ENCODE measurements around the gene FGF11.

The FGF11 gene

DNA sequence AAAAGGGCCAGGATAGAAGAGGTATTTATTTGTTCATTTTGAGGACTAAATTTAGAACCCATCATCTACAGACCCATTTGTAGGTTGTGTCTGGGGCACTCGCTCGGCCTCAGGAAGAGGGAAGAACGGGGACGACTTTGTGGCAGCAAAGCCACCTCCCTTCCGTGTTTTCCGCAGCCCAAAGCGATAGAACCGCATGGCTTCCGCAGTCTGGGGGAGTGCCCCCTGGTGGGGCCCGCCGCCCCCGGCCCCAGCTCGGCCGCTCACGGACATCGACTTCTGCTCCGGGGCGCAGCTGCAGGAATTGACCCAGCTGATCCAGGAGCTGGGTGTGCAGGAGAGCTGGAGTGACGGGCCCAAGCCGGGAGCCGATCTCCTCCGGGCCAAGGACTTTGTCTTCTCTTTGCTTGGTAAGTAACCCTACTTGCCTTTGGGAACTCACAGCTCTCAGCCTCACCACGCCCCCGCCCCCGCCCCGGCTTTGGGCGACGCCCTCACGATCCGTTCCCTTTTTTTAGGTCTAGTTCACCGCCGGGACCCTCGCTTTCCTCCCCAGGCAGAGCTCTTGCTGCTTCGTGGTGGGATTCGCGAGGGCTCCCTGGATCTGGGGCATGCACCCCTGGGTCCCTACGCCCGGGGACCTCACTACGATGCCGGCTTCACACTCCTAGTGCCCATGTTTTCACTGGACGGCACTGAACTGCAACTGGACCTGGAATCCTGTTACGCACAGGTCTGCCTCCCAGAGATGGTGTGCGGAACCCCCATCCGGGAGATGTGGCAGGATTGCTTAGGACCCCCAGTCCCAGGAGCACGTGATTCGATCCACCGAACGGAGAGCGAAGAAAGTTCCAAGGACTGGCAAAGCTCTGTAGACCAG lies 3.4 kb upstream of the FGF11 start:
- DNase-seq: peak; percentile 50

DNA sequence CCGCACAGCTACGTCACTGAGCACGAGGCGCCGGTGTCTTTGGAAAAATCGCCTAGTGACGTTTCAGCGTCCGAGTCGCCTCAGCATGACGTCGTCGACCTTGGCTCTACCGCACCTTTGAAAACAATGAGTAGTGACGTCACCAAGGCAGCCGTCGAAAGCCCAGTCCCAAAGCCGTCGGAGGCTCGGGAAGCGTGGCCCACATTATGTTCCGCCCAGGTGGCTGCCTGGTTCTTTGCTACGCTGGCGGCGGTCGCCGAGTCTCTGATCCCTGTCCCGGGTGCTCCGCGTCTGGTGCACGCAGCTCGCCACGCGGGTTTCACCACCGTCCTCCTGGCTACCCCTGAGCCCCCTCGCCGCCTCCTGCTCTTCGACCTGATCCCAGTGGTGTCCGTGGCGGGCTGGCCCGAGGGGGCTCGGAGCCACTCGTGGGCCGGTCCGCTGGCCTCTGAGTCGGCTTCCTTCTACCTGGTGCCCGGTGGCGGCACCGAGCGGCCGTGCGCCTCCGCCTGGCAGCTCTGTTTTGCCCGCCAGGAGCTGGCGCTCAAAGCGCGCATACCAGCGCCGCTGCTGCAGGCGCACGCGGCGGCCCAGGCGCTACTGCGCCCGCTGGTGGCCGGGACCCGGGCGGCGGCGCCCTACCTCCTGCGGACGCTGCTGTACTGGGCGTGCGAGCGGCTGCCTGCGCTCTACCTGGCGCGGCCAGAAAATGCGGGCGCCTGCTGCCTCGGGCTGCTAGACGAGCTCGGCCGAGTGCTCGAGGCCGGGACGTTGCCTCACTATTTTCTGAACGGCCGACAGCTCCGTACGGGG lies 2.5 kb upstream of the FGF11 start:
- peak; percentile 78 for DNase-seq

DNA sequence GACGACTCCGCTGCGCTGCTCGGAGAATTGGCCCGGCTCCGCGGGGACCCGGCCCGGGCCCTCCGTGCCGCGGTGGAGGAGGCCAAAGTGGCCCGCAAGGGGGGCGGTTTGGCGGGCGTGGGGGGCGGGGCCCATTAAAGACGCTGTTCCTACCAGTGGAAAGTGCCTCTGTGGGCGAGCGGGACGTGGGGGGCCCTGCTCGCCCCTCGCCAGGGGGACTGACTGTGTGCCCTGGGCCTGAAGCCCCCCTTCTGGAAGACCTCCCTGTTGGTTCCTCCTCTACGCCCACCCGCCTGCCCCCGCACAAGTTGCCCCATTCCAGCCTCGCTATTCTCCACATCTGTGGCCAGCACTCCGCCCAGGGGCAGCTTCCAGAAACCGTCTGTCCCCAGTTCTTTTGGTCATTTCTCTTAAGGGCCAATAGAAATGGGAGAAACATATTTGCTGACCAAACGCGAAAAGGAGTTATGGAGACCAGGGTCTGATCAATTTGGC lies 1.9 kb upstream of the FGF11 start:
- no peak for DNase-seq

DNA sequence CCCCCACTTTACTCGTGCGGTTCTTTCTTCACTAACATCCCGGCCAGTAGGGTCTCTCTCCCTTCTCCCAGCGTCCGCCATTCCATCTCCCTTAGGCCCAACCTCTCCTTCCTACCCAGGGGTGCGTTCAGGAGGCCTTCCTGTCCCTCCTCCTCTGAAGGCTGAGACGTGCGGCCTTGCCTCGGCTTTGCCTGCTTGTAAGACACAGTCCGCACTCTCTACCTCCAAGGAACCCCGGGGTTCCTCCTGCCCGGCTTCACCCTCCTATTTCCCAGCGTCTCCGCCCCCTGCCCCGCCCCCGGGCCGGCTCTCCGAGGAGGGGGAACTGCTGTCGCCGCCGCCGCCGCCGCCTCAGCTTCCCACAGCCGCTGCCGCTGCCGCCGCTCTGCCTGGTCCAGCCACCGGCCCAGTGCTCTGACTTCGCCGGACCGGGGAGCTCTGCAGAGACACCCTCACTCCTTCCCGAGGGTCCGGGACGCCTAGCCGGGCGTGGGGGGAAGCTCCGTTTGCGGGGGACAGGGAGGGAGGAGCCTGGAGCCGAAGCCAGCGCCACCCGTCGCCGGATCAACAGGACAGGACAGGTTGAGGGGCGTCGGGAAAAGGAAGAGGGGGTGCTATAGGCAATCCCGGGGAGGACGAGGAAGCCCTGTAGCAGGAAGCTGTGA lies 1.2 kb upstream of the FGF11 start:
- DNase-seq: peak; percentile 60

DNA sequence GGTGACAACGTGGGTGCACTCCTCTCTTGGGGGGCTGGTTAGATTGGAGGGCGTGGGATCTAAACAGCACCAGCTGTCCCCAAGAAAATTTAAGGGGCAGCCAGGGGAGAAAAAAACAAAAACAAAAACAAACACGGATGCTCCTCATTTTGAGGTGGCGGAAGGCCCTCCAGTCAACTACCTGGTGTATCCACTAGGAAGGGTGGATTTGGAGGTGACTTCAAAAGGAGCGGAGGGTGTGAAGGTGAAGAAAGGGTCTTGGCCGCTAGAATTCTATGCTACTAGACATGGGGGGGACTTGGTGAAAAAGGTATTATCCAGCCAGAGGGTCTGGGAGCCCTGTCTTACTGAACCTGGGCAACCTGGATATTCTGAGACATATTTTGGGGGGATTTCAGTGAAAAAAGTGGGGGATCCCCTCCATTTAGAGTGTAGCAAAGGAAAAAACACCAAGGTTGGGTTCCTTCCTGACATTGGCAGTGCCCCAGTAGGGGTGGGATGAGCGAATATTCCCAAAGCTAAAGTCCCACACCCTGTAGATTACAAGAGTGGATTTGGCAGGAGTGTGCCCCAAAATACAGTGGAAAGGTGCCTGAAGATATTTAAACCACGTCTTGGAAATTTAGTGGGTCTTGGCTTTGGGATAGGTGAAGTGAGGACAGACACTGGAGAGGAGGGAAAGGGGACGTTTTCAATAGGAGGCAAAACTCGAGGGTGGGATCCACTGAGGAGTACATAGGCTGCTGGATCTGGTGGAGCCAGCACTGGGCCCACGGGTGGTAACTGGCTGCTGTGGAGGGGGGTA lies 454 bp upstream of the FGF11 start:
- no peak for DNase-seq

DNA sequence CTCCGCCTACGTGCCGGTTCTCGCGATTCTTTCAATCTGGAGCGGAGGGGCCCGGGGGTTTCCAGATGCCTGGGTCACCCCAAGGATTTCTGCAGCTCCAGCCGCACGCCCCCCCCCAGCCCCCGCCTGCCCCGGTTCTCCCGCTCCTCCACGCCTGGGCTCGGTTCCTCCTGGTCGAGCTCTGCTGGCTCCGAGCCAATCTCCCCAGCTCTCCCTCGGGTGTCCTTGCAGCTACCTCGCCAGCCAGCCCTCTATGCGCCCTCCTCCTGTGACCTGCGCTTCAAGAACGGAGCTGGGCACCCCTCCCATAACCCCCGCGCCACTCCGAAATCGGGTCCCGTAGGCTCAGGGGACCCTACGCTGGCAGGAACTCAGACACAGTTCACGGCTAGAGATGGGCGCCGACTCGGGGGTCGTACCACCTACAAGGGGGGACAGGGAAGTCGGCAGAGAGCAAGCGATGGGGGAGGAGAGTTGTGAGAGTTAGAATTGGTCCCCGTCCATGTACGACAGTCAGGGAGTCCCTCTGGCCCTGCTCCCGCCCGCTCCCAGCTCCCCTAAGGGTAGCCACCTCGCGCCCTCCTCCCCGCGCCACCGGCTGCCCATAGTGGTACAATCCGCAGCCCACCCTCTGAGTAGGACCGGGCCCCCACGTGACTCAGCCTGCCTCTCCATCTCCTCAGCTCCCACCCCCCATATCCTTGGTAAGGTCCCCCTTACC lies 961 bp downstream of the FGF11 start:
- peak; percentile 31 for DNase-seq

DNA sequence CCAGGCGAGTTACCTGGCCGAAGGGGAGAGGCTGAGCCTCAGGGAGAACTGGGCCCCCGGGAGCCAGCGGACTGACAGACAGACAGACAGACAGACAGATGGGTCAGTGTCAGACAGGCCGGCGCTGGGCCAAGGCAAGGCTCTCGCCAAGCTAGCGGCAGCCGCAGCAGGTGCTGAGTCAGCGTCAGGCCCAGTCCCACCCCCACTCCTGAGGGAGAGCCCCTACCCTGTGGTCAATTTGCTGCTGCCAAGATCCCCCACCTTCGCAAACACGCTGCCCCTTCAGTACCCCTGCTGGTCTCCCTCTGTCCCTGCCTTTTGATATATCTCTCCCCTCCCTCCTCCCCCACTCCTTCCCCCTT lies 1.5 kb downstream of the FGF11 start:
- DNase-seq: no peak

DNA sequence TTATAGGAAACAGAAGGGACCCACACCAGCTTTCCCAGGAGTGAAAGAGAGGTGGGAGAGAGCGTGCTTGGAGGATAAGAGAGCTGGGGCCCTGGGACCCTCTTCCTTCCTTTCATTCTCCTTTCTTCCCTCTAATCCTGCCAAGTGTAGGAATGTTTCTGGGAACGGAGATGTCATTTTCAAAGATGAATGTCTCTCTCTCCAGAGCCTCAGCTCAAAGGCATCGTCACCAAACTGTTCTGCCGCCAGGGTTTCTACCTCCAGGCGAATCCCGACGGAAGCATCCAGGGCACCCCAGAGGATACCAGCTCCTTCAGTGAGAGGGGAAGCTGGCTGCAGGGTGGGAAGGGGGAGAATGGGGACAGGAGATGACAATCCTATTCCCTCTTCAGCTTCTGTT lies 2.0 kb downstream of the FGF11 start:
- no peak for DNase-seq

DNA sequence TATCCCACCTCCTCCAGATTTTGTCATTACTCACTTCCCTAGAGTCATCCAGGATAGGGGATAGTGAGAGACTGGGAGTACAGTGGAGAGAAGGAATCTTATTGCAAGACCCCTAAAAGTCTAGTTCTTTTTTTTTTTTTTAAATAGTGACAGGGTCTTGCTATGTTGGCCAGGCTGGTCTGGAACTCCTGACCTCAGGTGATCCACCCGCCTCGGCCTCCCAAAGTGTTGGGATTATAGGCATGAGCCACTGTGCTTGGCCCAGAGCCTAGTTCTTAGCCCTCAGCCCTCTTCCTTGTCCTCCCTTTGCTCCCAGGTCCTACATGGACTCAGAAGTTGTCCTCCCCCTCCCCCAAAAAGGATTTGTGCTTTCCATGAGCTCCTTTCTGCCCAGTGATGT lies 2.8 kb downstream of the FGF11 start:
- DNase-seq: no peak

DNA sequence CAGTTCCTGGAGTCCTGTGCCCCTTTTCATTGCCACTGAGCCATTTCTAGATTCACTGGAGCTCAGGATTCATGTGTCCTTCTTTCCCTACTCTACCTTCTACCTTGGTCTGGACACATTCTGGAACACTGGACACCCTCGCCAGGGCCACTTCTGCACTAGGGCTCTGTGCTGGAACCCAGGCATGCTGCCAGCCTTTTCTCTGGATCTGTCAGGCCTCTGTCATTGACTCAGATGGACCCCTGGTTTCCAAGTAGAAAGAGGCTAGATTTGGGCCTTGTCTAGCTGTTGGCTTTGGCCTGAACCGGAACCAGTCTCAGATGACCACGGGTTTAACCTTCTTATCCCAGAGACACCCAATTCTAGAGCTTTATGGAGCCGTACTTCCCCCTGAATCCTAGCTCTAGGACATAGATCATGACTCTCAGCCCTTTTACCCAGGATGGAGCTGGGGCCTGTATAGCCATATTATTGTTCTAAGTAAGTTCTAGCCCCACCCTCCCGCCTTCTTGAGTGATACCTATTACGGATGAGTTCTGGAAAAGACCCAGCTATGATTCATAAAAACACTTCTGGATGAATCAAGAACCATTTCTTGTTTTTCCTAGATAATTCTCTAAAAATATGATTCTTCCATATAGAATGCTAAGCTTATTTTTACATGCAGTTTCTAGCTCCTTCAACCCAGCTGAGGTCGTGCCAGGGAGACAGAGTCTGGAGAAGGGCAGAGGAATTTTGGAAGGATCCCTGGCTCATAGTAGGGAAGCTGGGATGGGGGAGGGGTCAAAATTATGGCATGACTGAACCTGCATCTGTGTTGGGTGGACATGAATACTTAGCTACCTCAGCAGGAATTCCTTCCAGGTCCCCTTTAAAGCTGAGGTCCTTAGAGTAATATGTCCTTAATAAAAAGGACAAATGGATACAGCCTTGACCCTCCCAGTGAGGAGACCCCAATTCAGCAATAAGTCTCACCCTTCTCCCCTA lies 4.5 kb downstream of the FGF11 start:
- no peak for DNase-seq

DNA sequence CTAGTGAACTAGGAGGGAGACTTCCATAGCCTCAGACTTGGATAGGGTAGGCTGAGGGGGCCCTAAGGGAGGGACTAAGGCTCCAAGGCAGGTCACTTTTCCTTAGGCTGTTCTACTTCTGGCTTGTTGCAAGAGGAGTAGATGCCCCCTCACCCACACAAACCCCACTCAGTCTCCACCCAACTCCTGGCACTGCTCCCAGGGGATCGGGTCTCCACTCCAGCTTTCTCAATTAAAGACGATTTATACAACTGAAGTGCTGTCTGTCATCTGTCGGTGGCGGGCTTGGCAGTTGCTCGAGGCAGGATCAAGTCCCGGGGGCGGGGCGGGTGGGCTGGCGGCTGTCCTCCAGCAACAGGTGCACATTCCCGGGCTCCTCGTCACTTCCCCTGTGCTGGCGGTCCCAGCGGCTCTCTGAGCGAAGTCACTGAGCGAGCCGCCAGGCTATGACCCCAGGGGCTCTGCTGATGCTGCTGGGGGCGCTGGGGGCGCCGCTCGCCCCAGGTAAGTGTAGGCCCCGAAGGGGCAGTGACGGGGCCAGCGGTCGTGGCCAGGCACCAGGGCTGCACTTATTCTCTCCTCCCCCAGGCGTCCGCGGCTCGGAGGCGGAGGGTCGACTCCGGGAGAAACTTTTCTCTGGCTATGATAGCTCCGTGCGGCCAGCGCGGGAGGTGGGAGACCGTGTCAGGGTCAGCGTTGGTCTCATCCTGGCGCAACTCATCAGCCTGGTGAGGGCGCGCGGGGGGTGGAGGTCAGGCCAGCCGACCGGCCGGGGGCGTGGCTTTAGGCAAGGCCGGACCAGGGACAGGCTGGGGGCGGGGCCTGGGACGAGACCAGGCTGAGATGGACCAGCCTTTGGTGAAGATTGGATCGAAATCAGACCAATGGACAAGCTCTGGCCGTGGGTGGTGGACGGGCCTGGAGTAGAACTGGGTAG lies 5.6 kb downstream of the FGF11 start, which contains the start of gene CHRNB1:
TSS of gene CHRNB1 (plus strand) at position 380 of the 937 bp plus-strand sequence. CDS start at position 447, 67 bp downstream.
- no peak for DNase-seq

DNA sequence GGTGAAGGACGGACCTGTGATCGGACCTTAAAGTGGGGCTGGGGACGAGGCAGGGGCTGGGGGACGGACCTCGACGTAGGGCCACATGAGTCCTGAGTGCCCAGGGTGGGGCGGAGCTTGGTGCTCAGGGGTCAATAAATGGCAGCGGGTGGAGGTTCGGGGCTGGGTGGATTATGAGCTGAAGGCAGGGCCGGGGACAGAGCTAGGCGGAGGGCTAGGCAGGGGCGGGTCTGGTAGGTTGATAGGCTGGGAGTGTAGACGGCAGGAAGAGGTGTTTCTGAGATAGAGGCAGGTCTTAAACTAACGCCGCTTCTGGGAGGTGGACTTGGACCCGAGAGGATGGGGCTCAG lies 6.3 kb downstream of the FGF11 start:
- DNase-seq: no peak

DNA sequence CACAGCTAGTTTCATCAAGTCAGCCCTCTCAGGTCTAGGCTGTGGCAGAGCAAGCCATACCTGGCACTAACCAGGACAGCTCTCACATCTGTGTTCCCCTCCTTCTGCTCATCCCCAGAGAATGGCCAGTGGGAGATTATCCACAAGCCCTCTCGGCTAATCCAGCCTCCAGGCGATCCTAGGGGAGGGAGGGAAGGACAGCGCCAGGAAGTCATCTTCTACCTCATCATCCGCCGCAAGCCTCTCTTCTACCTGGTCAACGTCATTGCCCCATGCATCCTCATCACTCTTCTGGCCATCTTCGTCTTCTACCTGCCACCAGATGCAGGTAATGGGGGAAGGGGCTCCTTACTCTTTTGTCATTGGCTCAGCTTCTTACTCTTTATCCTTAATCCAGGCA lies 9.1 kb downstream of the FGF11 start:
- no peak for DNase-seq

DNA sequence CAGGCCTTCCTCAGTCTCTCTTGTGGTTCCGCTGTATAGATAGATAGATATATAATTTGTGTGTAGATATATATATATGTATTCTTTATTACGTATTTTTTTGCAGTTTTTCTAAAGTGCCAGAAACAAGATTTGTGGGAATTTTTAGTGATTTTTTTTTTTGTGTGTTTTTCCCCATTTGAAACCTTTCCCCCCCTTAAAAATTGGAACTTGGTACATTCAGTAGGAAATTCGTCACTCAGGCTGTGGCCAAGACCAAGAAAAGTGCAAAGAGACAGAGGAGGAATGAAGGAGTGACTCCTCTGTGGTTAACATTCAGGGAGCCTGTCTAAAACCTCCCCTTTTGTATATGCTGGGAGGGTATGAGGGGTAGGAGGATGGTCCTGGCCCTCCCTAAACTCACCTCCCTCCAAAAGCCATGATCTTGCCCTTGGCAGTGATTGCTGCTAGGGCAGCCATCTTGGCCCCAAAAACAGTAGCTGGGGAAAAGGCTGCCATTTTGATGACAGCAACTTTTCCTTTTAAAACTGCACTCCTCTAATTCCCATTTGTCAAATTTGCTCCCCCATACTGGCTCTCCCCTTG lies 20.7 kb downstream of the FGF11 start:
- no peak for DNase-seq

DNA sequence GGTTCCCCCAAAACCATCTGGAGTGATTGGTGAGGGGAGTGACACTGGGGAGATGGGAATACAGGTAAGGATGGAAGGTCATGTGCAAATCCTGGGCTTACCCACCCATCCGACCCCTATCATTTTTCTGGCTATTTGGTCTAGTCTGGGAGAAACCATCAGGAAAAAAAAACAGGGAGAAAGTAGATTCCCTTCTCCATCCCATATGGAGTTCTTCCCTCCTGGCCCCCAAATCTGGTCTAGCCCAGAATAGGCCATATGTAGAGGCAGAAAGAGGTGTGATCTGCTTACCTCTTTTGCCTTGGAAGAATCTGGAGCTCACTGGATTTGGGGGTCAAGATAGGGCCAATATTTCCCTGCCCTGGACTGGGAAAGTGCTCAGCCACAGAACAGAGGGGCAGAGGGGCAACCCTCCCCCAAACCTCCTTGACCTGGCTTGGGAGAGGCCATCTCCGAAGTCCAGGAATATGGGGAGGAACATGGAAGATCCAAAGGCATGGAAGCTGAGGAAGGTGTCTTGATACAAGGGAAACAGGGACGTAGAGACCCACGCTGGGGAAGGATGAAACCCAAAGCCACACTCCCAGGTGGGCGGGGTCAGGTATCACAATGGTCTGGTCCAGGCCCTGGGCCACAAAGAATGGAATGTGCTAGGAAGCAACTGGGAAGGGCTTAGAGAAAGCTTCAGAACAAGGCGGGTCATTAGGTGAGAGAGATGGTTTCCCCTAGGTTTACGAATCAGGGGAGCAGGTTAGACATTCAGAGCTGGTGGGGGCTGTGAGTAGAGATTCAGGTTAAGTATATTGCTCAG lies 21.7 kb downstream of the FGF11 start:
- DNase-seq: no peak

DNA sequence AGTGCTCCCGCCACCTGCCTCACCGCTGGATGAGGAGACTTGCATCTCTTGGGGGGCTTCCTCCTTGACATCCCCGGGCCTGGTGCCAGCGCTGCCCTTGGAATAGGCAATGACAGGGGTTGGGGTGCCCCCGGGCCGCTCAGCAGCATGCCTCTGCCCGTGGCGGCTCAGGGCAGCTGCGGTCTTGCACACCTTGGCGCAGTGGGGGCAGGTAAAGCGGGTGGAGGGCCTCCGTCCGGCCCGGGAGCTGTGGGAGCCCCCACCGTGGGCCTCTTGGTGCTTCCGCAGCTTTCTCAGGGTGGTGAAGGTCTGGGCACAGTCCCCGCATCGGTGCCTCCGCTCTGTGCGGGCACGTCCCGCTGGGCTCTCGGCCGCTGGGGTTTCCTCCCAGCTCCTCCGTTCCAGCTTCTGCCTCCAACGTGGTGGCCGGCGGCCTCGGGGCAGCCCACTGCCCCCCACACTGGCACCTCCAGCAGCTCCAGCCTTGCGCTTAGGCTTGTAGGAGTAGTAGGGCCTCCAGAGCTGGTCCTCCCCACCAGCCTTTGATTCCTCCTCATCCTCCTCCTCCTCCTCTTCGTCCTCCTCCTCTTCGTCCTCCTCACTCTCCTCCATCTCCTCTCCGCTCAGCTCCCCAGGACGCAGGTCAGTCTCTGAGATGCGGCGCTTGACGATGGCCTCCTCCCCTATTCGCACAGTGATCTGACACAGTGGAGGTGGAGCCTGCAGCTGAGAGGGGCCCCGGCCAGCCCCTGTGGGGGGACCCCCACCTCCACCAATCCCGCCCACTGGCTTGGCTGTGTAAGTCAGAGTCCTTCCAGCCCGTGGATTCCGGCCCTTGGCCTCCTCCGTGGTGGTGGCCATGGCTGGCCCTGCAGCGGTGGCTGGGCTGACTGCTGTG lies 23.4 kb downstream of the FGF11 start:
- no peak for DNase-seq

DNA sequence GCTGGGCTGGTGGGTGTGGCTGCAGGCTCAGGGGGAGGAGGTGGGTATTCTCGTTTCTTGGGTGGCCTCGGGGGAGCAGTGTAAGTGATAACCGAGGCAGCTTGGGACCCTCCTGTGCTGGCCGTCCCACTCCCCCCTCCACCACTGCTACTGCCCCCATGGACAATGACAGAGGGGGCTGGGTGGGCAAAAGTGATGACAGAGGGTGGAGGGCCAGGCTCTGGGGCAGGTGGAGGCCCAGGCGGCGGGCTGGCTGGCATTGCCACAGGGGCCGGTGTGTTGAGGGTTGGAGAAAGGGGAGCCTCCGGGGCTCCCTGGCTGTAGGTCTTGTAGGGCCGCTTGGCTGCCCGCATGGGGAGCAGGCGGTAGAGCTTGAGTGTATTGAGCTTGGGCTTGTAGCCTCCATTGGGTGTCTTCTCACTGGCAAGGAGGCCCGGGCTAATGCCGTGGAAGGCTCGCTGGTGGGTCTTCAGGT lies 24.1 kb downstream of the FGF11 start:
- no peak for DNase-seq

Measured in NCI-H748 treated with DMSO at 0.1 percent for 48 hours (cell line).